Limb (tissue), 2 donors: ENCODE measurements around the gene RND2.
A peak's percentile ranks its signal among the peaks of the same experiment; 100 is the strongest.
"Not testable (repeated sequence)": the region's sequence is repeated elsewhere in the genome, so short reads cannot be mapped to it uniquely, and the experiment has no call there.

Source experiments
- DNase-seq, 2 donors: peaks; one replicate each; pipeline ENCODE4 v3.0.0-alpha.2; 2016; ENCODE audit errors: extremely low spot score in 2 of 2

Gene RND2

DNA sequence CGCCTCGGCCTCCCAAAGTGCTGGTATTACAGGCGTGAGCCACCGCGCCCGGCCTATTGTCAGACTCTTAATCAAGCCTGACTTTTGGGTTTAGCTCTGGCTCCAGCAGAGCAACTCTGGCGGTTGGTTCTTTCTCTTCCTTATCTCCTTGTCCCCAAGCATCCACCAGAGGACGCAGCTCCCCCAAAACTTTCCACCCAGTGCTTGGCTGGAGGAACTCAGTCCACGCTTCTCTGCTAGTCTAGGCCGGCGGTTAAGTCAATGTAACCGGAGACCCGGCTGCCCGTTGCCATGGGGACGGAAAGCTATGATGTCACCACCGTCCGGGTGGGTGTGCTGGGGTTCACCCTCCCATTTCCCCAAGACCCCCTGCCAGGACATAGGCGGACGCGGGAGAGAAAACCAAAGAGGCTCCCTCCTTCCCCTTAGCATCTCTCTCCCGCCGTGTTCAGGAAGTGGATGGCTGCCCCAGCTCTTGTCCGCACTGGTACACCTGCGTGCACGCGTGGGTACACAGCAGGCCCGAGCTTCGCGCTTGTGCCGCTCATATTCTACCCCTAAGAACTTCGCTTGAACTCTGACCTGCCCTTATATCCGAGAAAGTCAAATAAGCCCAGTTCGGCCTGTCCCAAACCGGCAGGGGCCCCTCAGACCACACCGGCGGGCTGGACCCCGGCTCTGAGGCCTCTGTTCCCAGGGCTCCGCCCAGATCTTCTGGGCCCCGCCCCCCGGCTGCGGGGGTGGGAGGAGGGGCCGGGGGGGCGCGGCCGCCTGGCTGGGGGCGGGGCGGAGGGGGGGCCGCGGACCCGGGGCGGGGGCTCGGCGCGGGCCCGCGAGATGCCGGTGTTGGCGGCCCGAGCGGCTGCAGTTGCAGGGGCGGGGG, at the start of gene RND2:
RND2 (plus strand) TSS at position 825 of the 883 bp plus-strand sequence. CDS start 117 bp downstream, outside the sequence.
- peak; percentile 91 to 96 for DNase-seq

DNA sequence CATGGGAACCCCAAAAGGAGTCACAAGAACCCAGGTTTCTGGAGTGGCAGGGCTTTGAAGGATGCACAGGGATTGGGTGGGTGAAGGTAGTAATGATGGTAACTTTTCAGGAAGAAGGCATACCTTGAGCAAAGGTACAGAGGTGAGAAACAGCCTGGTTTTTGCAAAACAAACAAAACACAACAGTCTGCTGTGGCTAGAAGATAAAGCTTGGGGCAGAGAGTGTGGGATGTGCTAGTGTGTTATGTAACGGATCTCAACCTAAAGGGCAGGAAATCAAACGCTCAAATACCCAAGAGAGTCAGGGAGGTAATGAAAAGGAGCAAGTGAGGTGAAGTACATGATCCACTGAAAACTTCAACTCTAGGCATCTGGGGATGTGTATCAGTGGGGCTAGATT, 49.8 kb upstream of the RND2 start:
- no peak for DNase-seq

DNA sequence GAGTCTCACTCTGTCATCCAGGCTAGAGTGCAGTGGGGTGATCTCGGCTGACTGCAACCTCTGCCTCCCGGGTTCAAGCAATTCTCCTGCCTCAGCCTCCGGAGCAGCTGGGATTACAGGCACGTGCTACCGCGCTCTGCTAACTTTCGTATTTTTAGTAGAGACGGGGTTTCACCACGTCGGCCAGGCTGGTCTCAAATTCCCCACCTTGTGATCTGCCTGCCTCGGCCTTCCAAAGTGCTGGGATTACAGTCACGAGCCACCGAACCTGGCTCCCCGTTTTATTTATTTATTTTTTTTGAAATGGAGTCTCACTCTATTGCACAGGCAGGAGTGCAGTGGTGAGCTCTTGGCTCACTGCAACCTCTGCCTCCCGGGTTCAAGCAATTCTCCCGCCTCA, 49.3 kb upstream of the RND2 start:
- DNase-seq: not testable (repeated sequence)

GRCh38 chr17:42979511-42980273, 45.3 kb upstream of the RND2 start, which contains the start of gene PTGES3L:
TSS of gene PTGES3L (minus strand) at chr17:42980080. CDS start at chr17:42980053, 27 bp downstream.
- DNase-seq: peak; percentile 51 to 66

- DNase-seq: peak; percentile 81 to 95
Observed at GRCh38 chr17:42980274-42980765, 44.7 kb upstream of the RND2 start, which contains the start of gene RUNDC1. TSS of gene RUNDC1 (plus strand) at chr17:42980565. CDS start at chr17:42980577, 12 bp downstream.

GRCh38 chr17:42980766-42981397, 44.1 kb upstream of the RND2 start:
- peak; percentile 31 to 57 for DNase-seq

- DNase-seq: no peak
Observed at GRCh38 chr17:42982266-42982665, 42.8 kb upstream of the RND2 start.

DNA sequence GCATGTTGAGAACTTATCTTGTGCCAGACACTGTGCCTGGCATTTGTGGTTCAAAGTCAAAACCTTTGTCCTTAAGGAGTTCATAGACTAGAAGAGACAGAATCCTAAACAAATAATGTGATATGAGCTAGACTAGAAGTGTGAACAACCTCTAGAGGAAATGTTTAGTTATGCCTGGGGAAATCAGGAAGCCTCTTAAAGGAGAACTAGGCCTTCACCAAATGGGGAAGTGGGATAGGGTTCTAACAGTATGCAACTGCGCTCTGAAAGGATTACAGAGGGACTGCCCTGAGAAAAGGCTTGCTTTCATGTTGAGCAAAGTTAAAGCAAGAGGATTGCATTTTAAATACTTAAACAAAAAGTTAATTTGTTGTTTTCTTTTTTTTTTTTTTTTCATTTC, 39.8 kb upstream of the RND2 start:
- no peak for DNase-seq

DNA sequence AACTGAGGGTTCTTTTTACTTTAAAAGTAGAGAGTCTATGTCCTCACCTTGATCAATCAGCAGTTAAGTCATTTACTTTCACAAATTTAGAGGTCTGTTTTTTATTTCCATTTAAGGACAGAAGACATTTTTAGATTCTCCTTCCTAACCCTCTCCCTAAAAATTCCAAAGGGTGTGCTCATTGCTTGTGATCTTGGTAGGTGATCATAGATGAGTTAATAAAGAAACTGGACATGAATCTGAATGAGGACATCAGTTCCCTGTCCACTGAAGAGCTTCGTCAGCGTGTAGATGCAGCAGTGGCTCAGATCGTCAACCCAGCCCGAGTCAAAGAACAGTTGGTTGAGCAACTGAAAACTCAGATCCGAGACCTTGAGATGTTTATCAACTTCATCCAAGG, 35.9 kb upstream of the RND2 start:
- no peak for DNase-seq

GRCh38 chr17:42989726-42990652, 35.0 kb upstream of the RND2 start:
- no peak for DNase-seq

DNA sequence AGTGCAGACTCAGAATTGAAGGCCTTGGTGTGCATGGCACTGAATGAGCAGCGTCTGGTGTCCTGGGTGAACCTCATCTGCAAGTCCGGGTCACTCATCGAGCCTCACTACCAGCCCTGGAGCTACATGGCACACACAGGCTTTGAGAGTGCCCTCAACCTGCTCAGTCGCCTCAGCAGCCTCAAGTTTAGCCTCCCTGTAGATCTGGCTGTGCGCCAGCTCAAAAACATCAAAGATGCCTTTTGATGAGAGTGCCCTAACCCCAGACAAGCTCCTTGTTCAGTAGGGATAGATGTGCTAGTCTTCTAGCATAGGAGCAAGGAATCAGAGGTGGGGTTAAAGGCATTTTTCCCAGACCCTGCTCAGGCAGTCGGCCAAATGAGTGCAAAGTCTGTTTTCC, 33.6 kb upstream of the RND2 start:
- DNase-seq: no peak

DNA sequence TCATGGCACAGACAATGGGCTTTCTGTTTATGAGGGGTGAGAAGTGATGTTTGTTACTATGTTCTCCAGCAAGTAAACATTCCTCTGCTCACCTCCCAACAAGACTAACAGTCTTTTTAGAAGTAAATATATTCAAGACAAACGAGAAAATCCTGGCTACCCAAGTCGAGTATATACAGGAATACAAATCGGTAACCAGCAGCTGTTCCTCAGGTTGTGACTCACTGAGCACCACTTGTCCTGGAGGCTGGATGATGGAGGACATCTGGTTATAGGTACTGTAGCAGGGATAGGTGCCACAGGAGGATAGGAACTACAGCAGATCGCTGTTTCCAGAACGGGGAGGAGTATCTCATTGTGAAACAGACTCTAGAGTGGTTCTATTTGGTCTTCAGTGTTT, 32.2 kb upstream of the RND2 start:
- no peak for DNase-seq

GRCh38 chr17:42993913-42994312, 31.1 kb upstream of the RND2 start:
- DNase-seq: not testable (repeated sequence)

- DNase-seq: peak in 1 of 2 donors; percentile 12
Observed at GRCh38 chr17:42997390-42997983, 27.5 kb upstream of the RND2 start.

GRCh38 chr17:42997984-42998938, 26.8 kb upstream of the RND2 start, which contains the start of gene RPL27:
TSS of gene RPL27 (plus strand) at chr17:42998419. CDS start at chr17:42998751, 332 bp downstream.
- peak; percentile 99 to 100 for DNase-seq

DNA sequence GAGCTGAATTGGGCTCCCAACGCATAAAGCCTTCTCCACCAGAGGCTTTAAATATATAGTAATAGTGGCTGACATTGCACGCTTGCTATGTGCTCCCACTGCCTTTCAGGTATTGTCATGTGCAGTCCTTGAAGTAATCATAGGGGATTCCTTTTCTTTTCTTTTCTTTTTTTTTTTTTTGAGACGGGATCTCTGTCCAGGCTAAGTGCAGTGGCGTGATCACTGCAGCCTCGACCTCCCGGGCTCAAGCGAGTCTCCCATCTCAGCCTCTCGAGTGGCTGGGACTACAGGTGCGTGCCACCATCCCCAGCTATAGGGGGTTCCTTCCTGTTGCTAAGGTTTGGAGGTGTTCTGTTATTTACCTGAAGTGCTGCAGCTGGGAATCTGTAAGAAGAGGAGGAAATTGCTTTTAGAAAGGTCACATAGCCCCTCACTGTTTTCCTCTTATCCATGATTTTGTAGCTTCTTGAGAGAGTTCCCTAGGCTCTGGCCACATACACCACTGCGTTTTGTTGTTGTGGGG, 26.0 kb upstream of the RND2 start:
- DNase-seq: no peak

- not testable (repeated sequence) for DNase-seq
Observed at GRCh38 chr17:43000894-43001293, 24.1 kb upstream of the RND2 start.

DNA sequence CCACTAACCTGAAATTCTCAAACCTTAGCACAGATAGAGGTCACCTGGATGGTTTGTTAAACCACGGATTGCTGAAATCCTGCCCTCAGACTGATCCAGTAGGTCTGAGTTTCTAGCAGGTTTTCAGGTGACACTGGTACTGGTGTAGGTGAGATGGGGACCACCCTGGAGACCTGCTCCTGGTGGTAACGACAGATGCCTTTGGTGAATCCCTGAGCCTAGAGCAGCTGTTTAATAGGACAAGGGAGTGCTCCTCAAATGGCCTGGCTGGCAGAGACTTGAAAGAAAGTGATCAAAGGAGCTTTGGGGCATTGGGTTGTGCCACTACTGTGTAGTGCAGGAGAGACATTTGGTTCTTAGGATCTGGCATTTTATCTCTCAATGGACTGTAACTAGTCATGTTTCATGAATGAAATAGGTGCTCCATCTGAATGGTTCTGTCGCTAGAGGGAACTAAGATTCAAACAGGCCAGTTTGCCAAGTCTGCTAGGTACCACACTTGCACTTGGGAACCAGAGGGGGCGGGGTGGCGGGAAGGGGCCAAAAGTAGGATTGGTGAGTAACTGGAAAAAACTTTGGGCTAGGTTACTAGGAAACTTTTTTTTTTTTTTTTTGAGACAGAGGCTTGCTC, 21.4 kb upstream of the RND2 start:
- DNase-seq: no peak
